ENCODE data around the gene ATP13A2.

- TF ChIP-seq RAD21 (IDR thresholded peaks at IDR 0.05; ENCODE audit: low read depth) (no peak), CEBPB (IDR thresholded peaks at IDR 0.05) (no peak)
Measured at GRCh38 chr1:17004466-17005364, 7.0 kb downstream of the ATP13A2 start.
